K562 (cell line): Measurements from ENCODE around the gene TRAPPC4. TPM values are rescaled to one million over a fixed set of nuclear protein-coding genes. Genes with fewer than 3 reads are reported as not detected.

Experiments
- ATAC-seq: fragments of 200-7000 bp; cut with Tn5 transposase; 3 replicates; pipeline ENCODE4 v1.9.1; 2020; ENCODE audit warnings: moderate library complexity
- BruUV-seq: library from RNA; stranded (reverse); fragments of 400-500 nt; replicated peaks from 2 replicates; lab custom pipeline; 2021; lab: Mats Ljungman, UMichigan
- CTCF ChIA-PET: fragments of 300-600 bp; formaldehyde crosslinking; extraction: SDS; loops from one replicate; lab custom pipeline; 2021; ENCODE audit warnings: low intra/inter-chr PET ratio; lab: Yijun Ruan, JAX
- POLR2A ChIA-PET: fragments of 300-600, 350-650 bp; sonication (Branson Sonifier 250); formaldehyde crosslinking; extraction: SDS; loops from one replicate; lab custom pipeline; 2021; ENCODE audit warnings: antibody characterized with exemption, inconsistent platforms; lab: Yijun Ruan, JAX
- DNase-seq, 4 experiments: peaks; one replicate each; pipeline versions ENCODE4 v3.0.0 to v3.0.0-alpha.2; 2011 to 2018; ENCODE audit warnings: low spot score in 3 of 4, mixed read lengths in 3 of 4; ENCODE audit errors: extremely low read depth in 1 of 4
- FAIRE-seq: peaks from 2 replicates; lab custom pipeline; 2011; peaks lifted over from hg19 to GRCh38; lab: Jason Lieb, UNC
- H2AFZ ChIP-seq: 2 replicates; pipeline ENCODE4 v1.6.0; 2011; ENCODE audit warnings: low read depth, low read length, control low read depth, inconsistent platforms
- H3K27ac ChIP-seq: fragments of 200-600 bp; 3 replicates; pipeline ENCODE4 v1.8.0; 2011; ENCODE audit warnings: low read depth, mild to moderate bottlenecking, control low read depth, inconsistent platforms, low read length, moderate library complexity, mixed read lengths; ENCODE audit errors: extremely low read depth
- H3K27me3 ChIP-seq, 2 experiments: fragments of 300-600 bp in 1 of 2; 2 replicates in 1 of 2; 3 replicates in 1 of 2; pipeline versions ENCODE4 v1.6.0 to v1.8.0; 2011; ENCODE audit warnings: inconsistent platforms in 2 of 2, low read length in 2 of 2, mild to moderate bottlenecking in 1 of 2, mixed read lengths in 1 of 2, moderate library complexity in 1 of 2; ENCODE audit not compliant: control insufficient read depth in 2 of 2, insufficient read depth in 2 of 2
- H3K36me3 ChIP-seq: fragments of 300-600 bp; 3 replicates; pipeline ENCODE4 v1.8.0; 2011; ENCODE audit warnings: mild to moderate bottlenecking, low read length, inconsistent platforms; ENCODE audit not compliant: control insufficient read depth, insufficient read depth
- H3K4me1 ChIP-seq, 2 experiments: fragments of 200-600 bp in 1 of 2; replicated peaks in 1 of 2; 2 replicates in 1 of 2; 3 replicates in 1 of 2; pipeline versions ENCODE4 v1.5.1 to v1.8.0; 2011; ENCODE audit warnings: inconsistent platforms in 2 of 2, low read length in 2 of 2, mild to moderate bottlenecking in 1 of 2, mixed read lengths in 1 of 2, moderate library complexity in 1 of 2; ENCODE audit not compliant: control insufficient read depth in 2 of 2, insufficient read depth in 2 of 2
- H3K4me2 ChIP-seq: 2 replicates; pipeline ENCODE4 v1.6.1; 2011; ENCODE audit warnings: low read length, control low read depth, inconsistent platforms, mixed read lengths; ENCODE audit not compliant: insufficient read depth
- H3K4me3 ChIP-seq: fragments of 200-600 bp; sonication (generic), shearing (Covaris generic); 2 replicates; pipeline ENCODE4 v1.5.1; 2016; ENCODE audit warnings: control low read depth, inconsistent platforms
- H3K79me2 ChIP-seq: fragments of 200-600 bp; 3 replicates; pipeline ENCODE4 v1.8.0; 2011; ENCODE audit warnings: low read length, inconsistent platforms; ENCODE audit not compliant: control insufficient read depth, insufficient read depth
- H3K9ac ChIP-seq, 2 experiments: 2 replicates each; pipeline versions ENCODE4 v1.6.0 to v1.6.1; 2011; ENCODE audit warnings: low read depth in 2 of 2, low read length in 2 of 2, control low read depth in 1 of 2, inconsistent platforms in 1 of 2, mild to moderate bottlenecking in 1 of 2, mixed read lengths in 1 of 2; ENCODE audit not compliant: insufficient read depth in 1 of 2
- H3K9me1 ChIP-seq: one replicate; pipeline ENCODE4 v1.6.0; 2011; ENCODE audit warnings: inconsistent platforms, mild to moderate bottlenecking, low read length, moderate library complexity; ENCODE audit not compliant: control insufficient read depth, insufficient read depth
- H3K9me3 ChIP-seq: replicated peaks from 2 replicates; pipeline ENCODE4 v1.5.1; 2011; ENCODE audit warnings: low read depth, low read length, inconsistent platforms; ENCODE audit not compliant: control insufficient read depth, insufficient read depth
- H4K20me1 ChIP-seq: replicated peaks from 2 replicates; pipeline ENCODE4 v1.6.1; 2011; ENCODE audit warnings: low read length, inconsistent platforms, mixed read lengths; ENCODE audit not compliant: control insufficient read depth, insufficient read depth
- CBX3 ChIP-seq, 2 experiments: IDR thresholded peaks; 1 replicate in 1 of 2; 2 replicates in 1 of 2; pipeline ENCODE4 v1.6.1; 2012; ENCODE audit warnings: inconsistent platforms in 2 of 2, low read length in 2 of 2, borderline replicate concordance in 1 of 2, control low read depth in 1 of 2
- ELF4 ChIP-seq: fragments of 450-650 bp; formaldehyde crosslinking; IDR thresholded peaks from 2 replicates; pipeline ENCODE4 v1.4.0; 2022; ENCODE audit warnings: missing genetic modification characterization
- ETV6 ChIP-seq, 3 experiments: fragments of 150-350 bp in 1 of 3; sonication (generic) in 1 of 3; formaldehyde crosslinking in 1 of 3; IDR thresholded peaks; 2 replicates each; pipeline versions ENCODE4 v1.6.1 to v1.8.0; 2014 to 2022; ENCODE audit warnings: borderline replicate concordance in 2 of 3, low read depth in 2 of 3, antibody characterized with exemption in 1 of 3, low read length in 1 of 3, mild to moderate bottlenecking in 1 of 3, missing genetic modification reagents in 1 of 3
- FOXM1 ChIP-seq, 2 experiments: fragments of 450-650 bp in 1 of 2; sonication (generic) in 1 of 2; formaldehyde crosslinking in 1 of 2; IDR thresholded peaks; 2 replicates each; pipeline versions ENCODE4 v1.6.1 to v1.9.0; 2017 to 2022; ENCODE audit warnings: low read depth in 2 of 2, mild to moderate bottlenecking in 2 of 2, missing genetic modification reagents in 1 of 2, moderate library complexity in 1 of 2
- IRF2 ChIP-seq: sonication (generic); formaldehyde crosslinking; IDR thresholded peaks from 2 replicates; pipeline ENCODE4 v1.8.1; 2022; ENCODE audit warnings: mild to moderate bottlenecking, missing genetic modification reagents
- KAT8 ChIP-seq: fragments of 450-650 bp; IDR thresholded peaks from 2 replicates; pipeline ENCODE4 v1.6.1; 2016; ENCODE audit warnings: low read depth, mild to moderate bottlenecking
- NELFE ChIP-seq: IDR thresholded peaks from 2 replicates; pipeline ENCODE4 v1.6.1; 2011; ENCODE audit warnings: mild to moderate bottlenecking; ENCODE audit not compliant: insufficient read depth, insufficient read length
- POLR2G ChIP-seq: fragments of 200-400 bp; formaldehyde crosslinking; IDR thresholded peaks from 2 replicates; pipeline ENCODE4 v1.6.1; 2017; ENCODE audit warnings: low read depth, mild to moderate bottlenecking, antibody characterized with exemption, low read length, moderate library complexity
- RBFOX2 ChIP-seq: fragments of 200-400 bp; formaldehyde crosslinking; IDR thresholded peaks from 2 replicates; pipeline ENCODE4 v1.6.1; 2017; ENCODE audit warnings: low read depth, mild to moderate bottlenecking, low read length, moderate library complexity
- SMC3 ChIP-seq: conservative IDR thresholded peaks from 2 replicates; pipeline ENCODE4 v1.6.1; 2011; ENCODE audit warnings: low read depth, low read length, improper control_type of control experiment; ENCODE audit not compliant: insufficient read depth
- SP2 ChIP-seq: IDR thresholded peaks from 2 replicates; pipeline ENCODE4 v1.6.1; 2011; ENCODE audit warnings: mild to moderate bottlenecking, low read depth, low read length, moderate library complexity; ENCODE audit not compliant: poor library complexity, severe bottlenecking; ENCODE audit errors: extremely low read depth
- STAT5B ChIP-seq: fragments of 250-450 bp; sonication (Bioruptor Pico); IDR thresholded peaks from 2 replicates; pipeline ENCODE4 v1.8.0; 2021; ENCODE audit warnings: mild to moderate bottlenecking, inconsistent platforms
- XRCC4 ChIP-seq: IDR thresholded peaks from one replicate; pipeline ENCODE4 v1.6.1; 2011; ENCODE audit not compliant: insufficient read depth, insufficient read length; ENCODE audit errors: extremely low read depth
- ZNF165 ChIP-seq: fragments of 250-450 bp; sonication (Bioruptor Pico); IDR thresholded peaks from 2 replicates; pipeline ENCODE4 v1.4.0; 2020; ENCODE audit warnings: borderline replicate concordance
- ZNF589 ChIP-seq: fragments of 200-800 bp; sonication (Bioruptor generic); IDR thresholded peaks from 2 replicates; pipeline ENCODE4 v1.6.1; 2016; ENCODE audit warnings: low read depth, missing genetic modification characterization, missing compliant biosample characterization
- WGBS: fragments of 100-300 bp; shearing (Covaris generic); methylation state at CpG from one replicate; pipeline ENCODE4 v1.1.6; 2016; ENCODE audit warnings: low coverage, mixed read lengths; ENCODE audit not compliant: insufficient coverage; ENCODE audit errors: missing lambda C conversion rate; 5-methylcytosine and 5-hydroxymethylcytosine counted together
- in situ Hi-C: fragments of 300-500 bp; cut with MboI; formaldehyde crosslinking; loops from 4 replicates; pipeline ENCODE4 v1.15.0; 2018; ENCODE audit warnings: inconsistent platforms, mixed read lengths
- intact Hi-C: fragments of 100-400 bp; cut with micrococcal nuclease; formaldehyde crosslinking; loops from 2 replicates; pipeline ENCODE4 v1.14.2; 2022
- polyA plus RNA-seq, 8 experiments: library from polyadenylated mRNA; depleted of rRNA in 4 of 8; stranded (reverse) in 5 of 8; unstranded in 3 of 8; fragments of >200 nt; fragmentation: Nextera tagmentation in 2 of 8; fragmentation: Illumina TruSeq in 1 of 8; extraction: Ambion mirVana in 2 of 8; extraction: Trizol in 1 of 8; gene quantifications; 2 replicates each; pipeline versions ENCODE4 v1.2.1 to v1.2.3, GENCODE V29; 2011 to 2014; ENCODE audit warnings: inconsistent platforms in 1 of 8, missing spikeins in 1 of 8
- total RNA-seq, 7 experiments: library from RNA; depleted of rRNA in 6 of 7; stranded (reverse); fragments of >200 nt in 6 of 7; fragmentation: Illumina TruSeq in 2 of 7; extraction: Trizol in 2 of 7; gene quantifications; 2 replicates each; pipeline versions ENCODE4 v1.2.1 to v1.2.3, GENCODE V29; 2011 to 2021; ENCODE audit warnings: low replicate concordance in 1 of 7
- TF ChIP-seq, protein P1 (sequence below): fragments of 250-450 bp; sonication (Bioruptor Pico); IDR thresholded peaks from 2 replicates; pipeline ENCODE4 v1.8.0; 2022; ENCODE audit warnings: inconsistent platforms
- TF ChIP-seq, protein P2 (sequence below): fragments of 450-650 bp; formaldehyde crosslinking; IDR thresholded peaks from 2 replicates; pipeline ENCODE4 v1.4.0; 2020; ENCODE audit warnings: mild to moderate bottlenecking, mixed read lengths

Gene TRAPPC4
- total and polyA plus RNA-seq, 9 of the 15 experiments (the other 6 are each of a cell fraction or from before 2014, with no cell fraction given) = 121 to 524 (median 142) TPM

DNA sequence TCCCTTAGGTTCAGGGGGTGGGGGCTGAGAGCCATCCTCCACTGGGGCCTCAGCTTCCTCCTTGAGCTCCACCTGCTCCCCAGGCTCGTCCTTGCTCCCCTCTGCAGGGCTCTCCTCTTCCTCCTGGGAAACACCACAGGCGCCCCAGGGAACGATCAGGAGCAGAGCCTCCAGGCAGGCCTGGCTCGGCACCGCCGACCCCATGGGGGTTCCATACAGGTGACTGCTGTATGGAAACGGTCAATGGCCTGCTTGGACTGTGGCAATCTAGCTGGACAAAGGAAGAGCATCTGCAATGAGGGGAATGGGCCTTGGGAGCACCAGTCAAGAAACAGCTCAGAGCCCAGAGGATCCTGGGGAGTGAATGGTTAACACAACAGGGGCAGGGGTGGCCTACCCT, 30.5 kb downstream of the TRAPPC4 start:
- Histone ChIP-seq H3K9me1 (peaks cover 3% of the 10 kb centered on the region), H3K27ac (no peak overlapping the region), H4K20me1 (no peaks in the 10 kb centered on the region), H3K4me1 (no peaks in the 10 kb centered on the region), H3K36me3 (peaks cover 98% of the 10 kb centered on the region), H3K27me3 (no peaks in the 10 kb centered on the region), H3K4me3 (no peak overlapping the region), H3K9ac (no peak overlapping the region), H2AFZ (no peak overlapping the region), H3K4me2 (no peak overlapping the region), H3K9me3 (no peaks in the 10 kb centered on the region), H3K79me2 (0 out of 3 replicates have a peak, but pooled peaks cover 1% of the 10 kb centered on the region)
- POLR2A ChIA-PET = interaction anchor here (0.6 to 9.3 kb wide), 6 partner anchors 5 to 121 kb away, joined by 3 to 132 read pairs (median 5); partner anchors contain the start of genes HMBS, HYOU1 and VPS11
- in situ Hi-C loops = no loop called here
- DNase-seq (peak in 2 of 4 experiments; percentile 6 to 7), FAIRE-seq (no peak), ATAC-seq (no peak)
- BruUV-seq = no TSS peak
- TF ChIP-seq ETV6 (IDR thresholded peaks at IDR 0.05; ENCODE audit: borderline replicate concordance in 1 of 2, low read depth in 2 of 2, low read length in 1 of 2) (no peak), ETV6 (CRISPR knock-in tag; IDR thresholded peaks at IDR 0.05; ENCODE audit: borderline replicate concordance) (no peak), RBFOX2 (peak; percentile 72), NELFE (no peak), SMC3 (no peak), FOXM1 (IDR thresholded peaks at IDR 0.05; ENCODE audit: low read depth) (no peak), FOXM1 (CRISPR knock-in tag; IDR thresholded peaks at IDR 0.05; ENCODE audit: low read depth) (no peak), ZNF589 (no peak), KAT8 (no peak), ZNF165 (no peak), STAT5B (CRISPR knock-in tag) (no peak), ELF4 (no peak), CBX3 (IDR thresholded peaks at IDR 0.05; ENCODE audit: borderline replicate concordance in 1 of 2, low read length in 2 of 2) (no peak), SP2 (no peak), POLR2G (peak; percentile 67), XRCC4 (no peak), IRF2 (CRISPR knock-in tag) (no peak)
- TF ChIP-seq, protein P1, sequence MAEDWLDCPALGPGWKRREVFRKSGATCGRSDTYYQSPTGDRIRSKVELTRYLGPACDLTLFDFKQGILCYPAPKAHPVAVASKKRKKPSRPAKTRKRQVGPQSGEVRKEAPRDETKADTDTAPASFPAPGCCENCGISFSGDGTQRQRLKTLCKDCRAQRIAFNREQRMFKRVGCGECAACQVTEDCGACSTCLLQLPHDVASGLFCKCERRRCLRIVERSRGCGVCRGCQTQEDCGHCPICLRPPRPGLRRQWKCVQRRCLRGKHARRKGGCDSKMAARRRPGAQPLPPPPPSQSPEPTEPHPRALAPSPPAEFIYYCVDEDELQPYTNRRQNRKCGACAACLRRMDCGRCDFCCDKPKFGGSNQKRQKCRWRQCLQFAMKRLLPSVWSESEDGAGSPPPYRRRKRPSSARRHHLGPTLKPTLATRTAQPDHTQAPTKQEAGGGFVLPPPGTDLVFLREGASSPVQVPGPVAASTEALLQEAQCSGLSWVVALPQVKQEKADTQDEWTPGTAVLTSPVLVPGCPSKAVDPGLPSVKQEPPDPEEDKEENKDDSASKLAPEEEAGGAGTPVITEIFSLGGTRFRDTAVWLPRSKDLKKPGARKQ (CRISPR knock-in tag) = no peak
- TF ChIP-seq, protein P2, sequence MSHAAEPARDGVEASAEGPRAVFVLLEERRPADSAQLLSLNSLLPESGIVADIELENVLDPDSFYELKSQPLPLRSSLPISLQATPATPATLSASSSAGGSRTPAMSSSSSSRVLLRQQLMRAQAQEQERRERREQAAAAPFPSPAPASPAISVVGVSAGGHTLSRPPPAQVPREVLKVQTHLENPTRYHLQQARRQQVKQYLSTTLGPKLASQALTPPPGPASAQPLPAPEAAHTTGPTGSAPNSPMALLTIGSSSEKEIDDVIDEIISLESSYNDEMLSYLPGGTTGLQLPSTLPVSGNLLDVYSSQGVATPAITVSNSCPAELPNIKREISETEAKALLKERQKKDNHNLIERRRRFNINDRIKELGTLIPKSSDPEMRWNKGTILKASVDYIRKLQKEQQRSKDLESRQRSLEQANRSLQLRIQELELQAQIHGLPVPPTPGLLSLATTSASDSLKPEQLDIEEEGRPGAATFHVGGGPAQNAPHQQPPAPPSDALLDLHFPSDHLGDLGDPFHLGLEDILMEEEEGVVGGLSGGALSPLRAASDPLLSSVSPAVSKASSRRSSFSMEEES = no peak
- intact Hi-C loops = no loop called here
- CTCF ChIA-PET = no interaction called here
- 100% methylated on average over 6 of the region's 7 CpGs for WGBS
